Measurements from ENCODE around the gene GABRP.
"Not testable (repeated sequence)": the region's sequence is repeated elsewhere in the genome, so short reads cannot be mapped to it uniquely, and the experiment has no call there.

The GABRP gene

GRCh38 chr5:170761048-170761707, 22.3 kb upstream of the GABRP start:
- no peak for ATAC-seq (replicated peaks)
- no peak for DNase-seq
- Mint-ChIP-seq H3K27ac (no peak overlapping the region), H3K9me3 (no peaks in the 10 kb centered on the region), H3K36me3 (ENCODE audit: insufficient read depth) (no peaks in the 10 kb centered on the region), H3K4me1 (ENCODE audit: low read depth in 2 of 2) (no peaks in the 10 kb centered on the region), H3K27me3 (peaks cover 6 to 9% of the 10 kb centered on the region in 2 donors), H3K4me3 (no peak overlapping the region)

- no peaks in the 10 kb centered on the region for H3K4me1 Mint-ChIP-seq (ENCODE audit: low read depth in 2 of 2)
- H3K27me3 Mint-ChIP-seq, result peaks cover 6 to 9% of the 10 kb centered on the region in 2 donors
- no peak overlapping the region for H3K27ac Mint-ChIP-seq
- no peak overlapping the region for H3K4me3 Mint-ChIP-seq
- no peaks in the 10 kb centered on the region for H3K9me3 Mint-ChIP-seq
- no peak for ATAC-seq (replicated peaks)
- no peak for DNase-seq
- H3K36me3 Mint-ChIP-seq (ENCODE audit: insufficient read depth), result no peaks in the 10 kb centered on the region
Measured at GRCh38 chr5:170761708-170762066, 21.8 kb upstream of the GABRP start.

- ATAC-seq (replicated peaks); H3K27ac Mint-ChIP-seq; H3K9me3 Mint-ChIP-seq; DNase-seq; H3K4me3 Mint-ChIP-seq; H3K4me1 Mint-ChIP-seq (ENCODE audit: low read depth in 2 of 2); H3K36me3 Mint-ChIP-seq (ENCODE audit: insufficient read depth); H3K27me3 Mint-ChIP-seq: not testable (repeated sequence)
Measured at GRCh38 chr5:170762298-170762697, 21.2 kb upstream of the GABRP start.

- H3K36me3 Mint-ChIP-seq (ENCODE audit: insufficient read depth); H3K4me1 Mint-ChIP-seq (ENCODE audit: low read depth in 2 of 2); H3K9me3 Mint-ChIP-seq; H3K4me3 Mint-ChIP-seq; DNase-seq; H3K27ac Mint-ChIP-seq; ATAC-seq (replicated peaks): not testable (repeated sequence)
- peaks cover 6 to 11% of the 10 kb centered on the region in 2 donors for H3K27me3 Mint-ChIP-seq
Measured at GRCh38 chr5:170765868-170766267, 17.7 kb upstream of the GABRP start.

- Mint-ChIP-seq H3K36me3 (ENCODE audit: insufficient read depth) (peaks cover 3% of the 10 kb centered on the region), H3K27me3 (peaks cover 6 to 20% of the 10 kb centered on the region in 2 donors), H3K9me3 (no peaks in the 10 kb centered on the region), H3K4me1 (ENCODE audit: low read depth in 2 of 2) (no peaks in the 10 kb centered on the region), H3K27ac (no peak overlapping the region), H3K4me3 (no peak overlapping the region)
- DNase-seq (no peak), ATAC-seq (replicated peaks) (no peak)
Measured at GRCh38 chr5:170769246-170769645, 14.3 kb upstream of the GABRP start.

- Mint-ChIP-seq H3K9me3 (no peaks in the 10 kb centered on the region), H3K27me3 (peaks cover 6 to 20% of the 10 kb centered on the region in 2 donors), H3K4me1 (ENCODE audit: low read depth in 2 of 2) (no peaks in the 10 kb centered on the region), H3K27ac (no peak overlapping the region), H3K4me3 (no peak overlapping the region), H3K36me3 (ENCODE audit: insufficient read depth) (peaks cover 3% of the 10 kb centered on the region)
- ATAC-seq (replicated peaks) (no peak), DNase-seq (no peak)
Measured at GRCh38 chr5:170769898-170770416, 13.6 kb upstream of the GABRP start.

GRCh38 chr5:170771496-170771895, 12.0 kb upstream of the GABRP start:
- H3K9me3 Mint-ChIP-seq, result no peaks in the 10 kb centered on the region
- DNase-seq (no peak), ATAC-seq (replicated peaks) (no peak)
- H3K4me3 Mint-ChIP-seq, result no peak overlapping the region
- H3K4me1 Mint-ChIP-seq (ENCODE audit: low read depth in 2 of 2), result no peaks in the 10 kb centered on the region
- no peak overlapping the region for H3K27ac Mint-ChIP-seq
- peaks cover 6 to 20% of the 10 kb centered on the region in 2 donors for H3K27me3 Mint-ChIP-seq
- peaks cover 3% of the 10 kb centered on the region for H3K36me3 Mint-ChIP-seq (ENCODE audit: insufficient read depth)

- ATAC-seq (replicated peaks), result no peak
- H3K4me1 Mint-ChIP-seq (ENCODE audit: low read depth in 2 of 2), result no peaks in the 10 kb centered on the region
- H3K4me3 Mint-ChIP-seq, result no peak overlapping the region
- H3K36me3 Mint-ChIP-seq (ENCODE audit: insufficient read depth), result no peaks in the 10 kb centered on the region
- no peak for DNase-seq
- H3K27ac Mint-ChIP-seq, result no peak overlapping the region
- H3K9me3 Mint-ChIP-seq, result no peaks in the 10 kb centered on the region
- H3K27me3 Mint-ChIP-seq, result peaks cover 6 to 20% of the 10 kb centered on the region in 2 donors
Measured at GRCh38 chr5:170773024-170773985, 10.2 kb upstream of the GABRP start.

- DNase-seq (no peak), ATAC-seq (replicated peaks) (no peak)
- Mint-ChIP-seq H3K27me3 (peaks cover 14 to 19% of the 10 kb centered on the region in 2 donors), H3K27ac (no peak overlapping the region), H3K36me3 (ENCODE audit: insufficient read depth) (no peaks in the 10 kb centered on the region), H3K4me1 (ENCODE audit: low read depth in 2 of 2) (no peaks in the 10 kb centered on the region), H3K9me3 (no peaks in the 10 kb centered on the region), H3K4me3 (no peak overlapping the region)
Measured at GRCh38 chr5:170774831-170775230, 8.7 kb upstream of the GABRP start.

- H3K9me3 Mint-ChIP-seq, result no peaks in the 10 kb centered on the region
- H3K36me3 Mint-ChIP-seq (ENCODE audit: insufficient read depth), result no peaks in the 10 kb centered on the region
- no peak overlapping the region for H3K27ac Mint-ChIP-seq
- ATAC-seq (replicated peaks), result no peak
- H3K4me3 Mint-ChIP-seq, result no peak overlapping the region
- H3K4me1 Mint-ChIP-seq (ENCODE audit: low read depth in 2 of 2), result no peaks in the 10 kb centered on the region
- H3K27me3 Mint-ChIP-seq, result peaks cover 14 to 22% of the 10 kb centered on the region in 2 donors
- no peak for DNase-seq
Measured at GRCh38 chr5:170781946-170782345, 1.6 kb upstream of the GABRP start.

GRCh38 chr5:170782438-170782837, 1.1 kb upstream of the GABRP start:
- Mint-ChIP-seq H3K27me3 (peaks cover 14 to 22% of the 10 kb centered on the region in 2 donors), H3K9me3 (no peaks in the 10 kb centered on the region), H3K4me1 (ENCODE audit: low read depth in 2 of 2) (no peaks in the 10 kb centered on the region), H3K4me3 (no peak overlapping the region), H3K27ac (no peak overlapping the region), H3K36me3 (ENCODE audit: insufficient read depth) (no peaks in the 10 kb centered on the region)
- DNase-seq (no peak), ATAC-seq (replicated peaks) (no peak)

- ATAC-seq (replicated peaks), result no peak
- Mint-ChIP-seq H3K27me3 (peaks cover 6 to 29% of the 10 kb centered on the region in 2 donors), H3K9me3 (no peaks in the 10 kb centered on the region), H3K4me3 (no peak overlapping the region), H3K4me1 (ENCODE audit: low read depth in 2 of 2) (no peaks in the 10 kb centered on the region), H3K27ac (no peak overlapping the region), H3K36me3 (ENCODE audit: insufficient read depth) (no peaks in the 10 kb centered on the region)
- no peak for DNase-seq
Measured at GRCh38 chr5:170785416-170785815, 1.9 kb downstream of the GABRP start.

- no peaks in the 10 kb centered on the region for H3K36me3 Mint-ChIP-seq (ENCODE audit: insufficient read depth)
- no peak overlapping the region for H3K27ac Mint-ChIP-seq
- no peaks in the 10 kb centered on the region for H3K4me1 Mint-ChIP-seq (ENCODE audit: low read depth in 2 of 2)
- H3K4me3 Mint-ChIP-seq, result no peak overlapping the region
- peaks cover 6 to 29% of the 10 kb centered on the region in 2 donors for H3K27me3 Mint-ChIP-seq
- DNase-seq (no peak), ATAC-seq (replicated peaks) (no peak)
- H3K9me3 Mint-ChIP-seq, result no peaks in the 10 kb centered on the region
Measured at GRCh38 chr5:170787216-170787615, 3.7 kb downstream of the GABRP start.

Measured in effector memory CD8-positive, alpha-beta T cell (primary cell).